Stimulated activated CD8-positive, alpha-beta memory T cell treated with anti-CD3 and anti-CD28 coated beads, Interleukin-15, amount 100 ng/mL, for 1 hour (primary cell): Measurements from ENCODE around the gene SENP2.
"Not testable (repeated sequence)": the region's sequence is repeated elsewhere in the genome, so short reads cannot be mapped to it uniquely, and the experiment has no call there.

Experiments used
- DNase-seq: peaks from one replicate; pipeline ENCODE4 v3.0.0-alpha.2; 2020; ENCODE audit warnings: low read depth

The SENP2 gene

GRCh38 chr3:185585859-185586685 is at the start of gene SENP2:
SENP2 (plus strand) TSS chr3:185586295; CDS start chr3:185586414, 119 bp downstream.
- DNase-seq, result peak; percentile 99

- DNase-seq, result no peak
These were observed 48.6 kb upstream of the SENP2 start for GRCh38 chr3:185537369-185537970.

- DNase-seq, result no peak
These were observed 46.2 kb upstream of the SENP2 start for GRCh38 chr3:185539934-185540333.

GRCh38 chr3:185540695-185541094 is 45.4 kb upstream of the SENP2 start:
- no peak for DNase-seq

- DNase-seq, result no peak
These were observed 37.0 kb upstream of the SENP2 start for GRCh38 chr3:185549122-185549521.

GRCh38 chr3:185549651-185550111 is 36.4 kb upstream of the SENP2 start:
- DNase-seq, result no peak

GRCh38 chr3:185552358-185552877 is 33.7 kb upstream of the SENP2 start, which contains the start of gene LIPH:
LIPH (minus strand) TSS chr3:185552588; CDS start chr3:185552471, 117 bp downstream.
- DNase-seq, result no peak

GRCh38 chr3:185555101-185555501 is 31.0 kb upstream of the SENP2 start:
- no peak for DNase-seq

GRCh38 chr3:185555860-185556347 is 30.2 kb upstream of the SENP2 start:
- no peak for DNase-seq

- not testable (repeated sequence) for DNase-seq
These were observed 29.5 kb upstream of the SENP2 start for GRCh38 chr3:185556640-185557039.

GRCh38 chr3:185558395-185558794 is 27.7 kb upstream of the SENP2 start:
- DNase-seq, result no peak

- no peak for DNase-seq
These were observed 26.4 kb upstream of the SENP2 start for GRCh38 chr3:185559706-185560090.

GRCh38 chr3:185560676-185561075 is 25.4 kb upstream of the SENP2 start:
- no peak for DNase-seq

GRCh38 chr3:185561374-185561943 is 24.6 kb upstream of the SENP2 start:
- no peak for DNase-seq

- no peak for DNase-seq
These were observed 24.1 kb upstream of the SENP2 start for GRCh38 chr3:185561958-185562357.

- no peak for DNase-seq
These were observed 13.9 kb upstream of the SENP2 start for GRCh38 chr3:185572183-185572582.

- not testable (repeated sequence) for DNase-seq
These were observed 10.8 kb upstream of the SENP2 start for GRCh38 chr3:185575108-185575869.

GRCh38 chr3:185582236-185582635 is 3.9 kb upstream of the SENP2 start:
- DNase-seq, result no peak

GRCh38 chr3:185582871-185583270 is 3.2 kb upstream of the SENP2 start:
- no peak for DNase-seq

- no peak for DNase-seq
These were observed 2.2 kb upstream of the SENP2 start for GRCh38 chr3:185583925-185584324.

GRCh38 chr3:185584686-185585085 is 1.4 kb upstream of the SENP2 start:
- DNase-seq, result no peak

GRCh38 chr3:185585518-185585858 is 607 bp upstream of the SENP2 start:
- DNase-seq, result no peak
